Measurements from ENCODE around the gene PCMTD2.
"Not testable (repeated sequence)": the region's sequence is repeated elsewhere in the genome, so short reads cannot be mapped to it uniquely, and the experiment has no call there.

- not testable (repeated sequence) for TF ChIP-seq CTCF (IDR thresholded peaks at IDR 0.05); POLR2A (IDR thresholded peaks at IDR 0.05; ENCODE audit: low read depth); POLR2AphosphoS5 (IDR thresholded peaks at IDR 0.05); EP300 (IDR thresholded peaks at IDR 0.05)
Observed at GRCh38 chr20:64315381-64315780, 59.8 kb downstream of the PCMTD2 start.
